Activated effector memory CD4-positive, alpha-beta T cell treated with Interleukin-2 at 50 U/mL for 16 hours (primary cell): Measurements from ENCODE around the gene ABHD5.

ENCODE experiments used
- DNase-seq: peaks from one replicate; pipeline ENCODE4 v3.0.0-alpha.2; 2020

ABHD5 gene

DNA sequence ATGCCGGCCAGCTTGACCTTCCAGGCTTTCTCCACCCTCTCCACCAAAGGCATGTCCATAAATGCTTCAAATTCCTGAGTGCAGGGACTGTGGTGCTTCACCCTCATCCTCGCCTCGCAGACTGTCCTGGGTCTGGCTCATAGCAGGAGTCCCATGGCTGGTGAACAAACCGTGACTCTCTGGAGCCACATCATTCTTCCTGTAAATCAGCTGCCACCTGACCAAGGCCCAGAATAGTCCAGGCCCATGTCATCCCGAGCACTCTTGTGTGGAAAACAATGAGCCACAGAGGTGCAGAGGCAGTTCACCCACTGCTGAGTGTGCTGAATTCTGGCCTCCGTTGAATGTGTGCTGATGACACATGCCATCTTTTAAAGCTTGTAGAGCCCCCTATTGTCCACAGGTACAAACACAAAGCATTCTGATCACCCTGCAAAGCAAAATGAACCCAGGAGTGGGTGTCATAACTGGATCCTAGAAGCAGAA lies 68.6 kb downstream of the ABHD5 start:
- DNase-seq = no peak

DNA sequence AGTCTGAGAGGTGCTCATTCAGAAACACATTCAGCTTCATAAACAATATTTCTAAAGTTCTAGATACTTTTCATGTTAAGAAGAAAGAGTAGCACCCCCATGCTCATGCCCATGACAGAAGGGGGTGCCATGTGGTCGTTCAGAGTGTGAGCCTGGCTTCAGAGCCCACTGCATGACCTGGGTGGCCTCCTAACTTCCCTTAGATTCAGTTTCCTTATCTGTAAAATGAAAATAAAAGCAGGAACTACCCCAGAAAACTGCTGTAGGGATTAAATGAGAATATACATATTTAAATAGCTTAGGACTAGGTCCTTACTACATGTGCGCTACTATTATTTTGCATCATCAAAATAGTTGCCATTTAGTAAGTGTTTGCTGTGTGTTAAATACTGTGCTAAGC lies 69.2 kb downstream of the ABHD5 start:
- no peak for DNase-seq

DNA sequence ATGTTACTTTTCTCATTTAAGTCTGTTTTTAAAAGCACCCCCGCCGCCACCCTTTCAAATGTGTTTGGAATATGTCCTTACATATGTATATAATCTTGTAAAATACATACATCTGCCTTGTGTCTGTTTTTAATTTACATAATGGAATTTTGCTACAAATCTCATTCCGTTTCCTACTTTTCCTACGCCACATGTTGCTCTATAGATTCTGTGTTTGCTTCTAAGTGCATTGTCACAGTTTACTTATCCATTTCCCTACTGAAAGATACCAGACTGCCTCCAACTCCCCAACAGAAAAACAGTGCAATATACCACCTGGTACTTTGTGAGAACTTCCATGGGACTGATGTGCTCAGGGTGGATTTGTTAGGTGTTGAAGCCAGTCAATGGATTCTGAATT lies 70.2 kb downstream of the ABHD5 start:
- no peak for DNase-seq

DNA sequence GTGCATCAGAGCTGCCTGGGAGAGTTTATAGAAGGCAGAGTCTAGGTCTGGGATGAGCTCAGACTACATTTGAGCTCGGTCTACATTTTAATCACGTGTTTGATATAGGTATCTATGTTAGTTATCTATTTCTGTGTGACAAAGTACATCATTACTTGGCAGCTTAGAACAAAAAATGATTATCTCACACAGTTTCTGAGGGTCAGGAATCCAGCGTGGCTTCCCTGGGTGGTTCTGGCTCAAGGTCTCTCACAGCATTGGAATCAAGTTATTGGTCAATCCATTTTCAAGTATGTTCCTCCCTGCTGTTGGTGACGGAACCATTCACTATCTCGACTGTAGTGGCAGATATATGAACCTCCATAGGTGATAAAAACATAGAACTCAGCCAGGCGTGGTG lies 71.7 kb downstream of the ABHD5 start:
- no peak for DNase-seq

DNA sequence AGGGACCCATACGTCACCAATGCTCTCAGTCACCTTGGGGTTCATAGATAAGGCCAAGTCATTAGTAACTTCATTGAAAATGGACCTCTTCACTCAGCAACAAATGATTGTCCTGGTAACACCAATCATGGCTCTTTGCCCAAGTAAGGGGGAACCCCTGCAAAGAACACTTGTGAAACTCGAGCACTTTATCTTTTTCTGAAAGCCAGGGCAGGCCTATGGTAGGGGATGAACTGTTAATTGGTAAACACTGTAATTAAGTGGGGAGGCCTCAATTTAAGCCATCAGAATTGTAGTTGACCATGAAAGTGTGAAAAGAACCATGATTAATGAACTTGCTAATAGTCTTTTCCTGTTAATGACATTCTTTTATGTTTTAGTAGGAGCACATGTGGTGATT lies 73.3 kb downstream of the ABHD5 start:
- no peak for DNase-seq

DNA sequence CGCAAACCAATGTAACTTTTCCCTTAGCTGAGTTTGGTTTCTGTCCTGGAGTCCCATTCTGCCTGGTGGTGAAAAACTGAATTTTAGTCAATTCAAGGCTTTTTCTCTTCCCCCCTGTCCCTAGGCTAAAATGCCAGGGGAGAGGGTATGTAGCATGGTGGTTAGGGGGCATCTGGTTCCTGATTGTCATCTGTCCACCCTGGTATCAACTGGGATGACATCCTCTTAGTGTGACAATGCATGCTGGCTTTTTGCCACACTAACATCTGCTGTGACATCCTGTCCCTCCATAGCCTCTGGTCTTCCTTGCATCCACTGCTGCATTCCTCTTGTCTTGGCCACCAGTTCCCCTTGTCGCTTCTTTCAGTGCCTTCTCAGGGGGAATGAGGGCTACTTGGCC lies 73.7 kb downstream of the ABHD5 start:
- no peak for DNase-seq

DNA sequence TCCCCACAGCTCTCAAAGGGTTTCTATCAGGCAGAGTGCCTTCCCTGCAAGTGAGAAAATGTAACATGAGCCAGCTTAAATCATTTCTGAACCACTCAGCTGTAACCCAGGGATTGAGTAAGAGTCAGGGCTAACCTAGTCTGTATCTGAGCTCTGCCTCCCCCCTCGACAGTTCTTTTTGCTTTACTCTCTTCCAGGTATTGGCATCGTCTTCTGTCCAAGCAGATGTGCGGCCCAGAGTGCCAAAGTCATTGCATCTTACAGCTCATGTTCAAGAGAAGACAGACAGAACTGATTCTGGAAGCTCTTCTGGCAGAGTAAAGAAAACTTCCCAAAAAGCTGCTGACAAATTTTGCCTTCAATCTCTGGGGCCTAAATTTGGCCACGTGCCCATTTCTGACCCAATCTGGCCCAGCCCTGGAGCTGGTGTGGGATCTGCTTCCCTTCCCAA lies 74.8 kb downstream of the ABHD5 start:
- no peak for DNase-seq

DNA sequence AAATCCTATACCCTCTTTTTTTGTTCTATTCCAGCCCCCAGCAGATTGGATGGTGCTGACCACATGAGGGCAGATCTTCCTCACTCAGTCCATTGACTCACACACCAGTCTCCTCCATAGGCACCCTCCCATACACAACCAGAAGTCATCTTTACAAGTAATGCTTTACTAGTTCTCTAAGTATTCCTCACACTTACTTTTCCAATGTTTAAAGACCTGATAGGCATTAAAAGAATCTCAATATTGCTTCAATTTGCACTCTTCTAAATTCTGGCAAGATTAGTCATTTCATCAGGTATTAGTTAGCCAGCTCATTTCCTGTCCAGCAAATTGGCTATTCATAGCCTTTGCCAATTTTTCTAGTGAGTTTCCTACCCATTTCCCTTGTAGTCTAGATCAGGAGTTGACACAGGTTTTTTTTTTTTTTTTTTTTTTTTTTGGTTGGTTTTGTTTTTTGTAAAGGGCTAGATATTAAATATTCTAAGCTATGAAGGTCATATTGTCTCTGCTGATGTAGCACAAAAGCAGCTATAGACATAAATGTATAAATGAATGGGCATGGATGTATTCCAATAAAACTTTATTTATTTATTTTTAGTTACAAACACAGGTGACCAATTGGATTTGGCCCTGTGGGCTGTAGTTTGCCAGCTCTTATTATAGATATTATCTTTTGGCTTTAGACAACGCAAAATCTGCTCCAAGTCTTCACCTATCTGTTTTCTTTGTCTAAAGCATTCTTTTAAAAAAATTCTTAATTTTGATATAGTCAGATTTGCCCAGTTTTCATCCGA lies 76.1 kb downstream of the ABHD5 start:
- DNase-seq = no peak

DNA sequence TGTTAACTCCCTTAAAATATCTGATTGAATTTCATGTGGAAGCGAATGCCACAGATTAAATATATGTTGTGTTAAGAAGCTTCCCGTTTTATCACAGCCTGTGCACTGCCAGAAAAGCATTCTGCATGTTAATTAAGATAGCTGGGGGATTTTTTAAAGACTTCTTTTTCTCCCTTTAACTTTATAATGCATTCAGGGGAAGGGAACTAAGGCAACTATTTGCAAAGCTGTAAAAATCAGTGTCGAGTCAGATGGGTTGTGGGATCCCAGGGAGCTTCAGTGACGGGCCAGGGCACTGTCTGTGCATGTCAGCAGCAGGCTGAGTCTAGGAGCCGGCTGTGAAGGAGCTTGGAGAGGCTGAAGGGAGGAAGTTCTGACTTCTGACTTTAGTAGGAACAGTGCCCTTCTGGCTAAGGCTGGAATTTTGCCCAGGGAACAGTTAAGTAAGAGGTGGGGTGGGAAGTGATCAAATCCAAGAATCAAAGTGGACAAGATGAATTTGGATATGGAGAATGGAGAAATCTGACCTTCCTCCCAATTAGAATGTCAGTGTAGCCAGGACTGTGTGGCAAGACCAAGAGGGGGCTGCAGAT lies 77.7 kb downstream of the ABHD5 start:
- DNase-seq = no peak

DNA sequence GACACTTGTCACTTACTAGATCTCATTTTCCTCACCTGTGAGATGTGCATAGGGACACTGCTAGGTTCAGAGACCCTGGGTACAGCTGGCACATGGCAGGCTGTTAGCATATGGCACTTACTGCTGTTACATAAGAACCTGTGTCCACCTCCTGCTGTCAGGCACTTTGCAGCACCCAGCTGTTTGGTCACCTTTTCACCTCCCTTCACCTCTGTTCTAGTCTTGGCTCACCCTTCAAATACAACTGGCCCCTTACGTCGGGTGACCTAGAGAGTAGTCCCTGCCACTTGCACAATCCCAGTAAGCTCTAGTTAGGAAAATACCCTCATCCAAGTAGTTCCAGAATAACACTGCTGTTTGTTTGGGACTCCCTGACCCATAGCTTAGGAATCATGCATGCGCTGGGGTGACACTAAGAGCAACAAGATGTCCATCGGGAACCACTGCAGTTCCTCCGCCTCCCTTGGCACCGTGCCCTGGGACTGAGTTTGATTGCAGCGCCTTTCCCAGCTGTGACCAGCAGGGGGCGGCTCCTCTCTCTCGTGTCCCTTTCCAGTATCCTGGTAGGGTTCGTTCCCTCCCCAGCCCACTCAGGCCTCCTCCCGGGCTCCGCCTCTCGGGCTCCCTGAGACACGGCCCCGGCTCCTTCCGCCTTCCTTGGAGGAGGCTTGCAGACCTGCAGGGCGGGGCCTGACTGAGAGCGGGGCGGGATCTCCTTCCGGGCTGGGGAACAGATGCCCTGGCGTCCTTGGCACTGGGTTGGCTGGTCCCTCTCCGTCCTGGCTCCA lies 78.6 kb downstream of the ABHD5 start:
- peak; percentile 52 for DNase-seq

DNA sequence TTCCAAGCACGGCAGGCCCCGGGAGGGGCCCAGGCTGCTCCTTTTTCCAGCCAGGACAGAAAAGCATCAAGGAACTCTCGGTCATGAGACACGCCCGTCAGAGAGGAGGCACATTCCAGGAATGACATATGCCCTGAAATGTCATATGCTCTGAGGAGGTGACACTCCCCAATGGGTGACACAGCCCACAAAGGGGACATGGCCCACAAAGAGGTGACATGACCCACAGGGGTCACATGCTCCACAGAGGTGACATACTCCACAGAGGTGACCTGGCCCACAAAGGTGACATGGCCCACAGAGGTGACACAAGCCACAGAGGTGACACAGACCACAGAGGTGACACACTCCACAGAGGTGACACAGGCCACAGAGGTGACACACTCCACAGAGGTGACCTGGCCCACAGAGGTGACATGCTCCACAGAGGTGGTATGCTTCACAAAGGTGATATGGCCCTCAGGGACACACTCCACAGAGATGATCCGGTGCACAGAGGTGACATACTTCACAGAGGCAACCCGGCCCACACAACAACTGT lies 79.2 kb downstream of the ABHD5 start:
- peak; percentile 25 for DNase-seq

DNA sequence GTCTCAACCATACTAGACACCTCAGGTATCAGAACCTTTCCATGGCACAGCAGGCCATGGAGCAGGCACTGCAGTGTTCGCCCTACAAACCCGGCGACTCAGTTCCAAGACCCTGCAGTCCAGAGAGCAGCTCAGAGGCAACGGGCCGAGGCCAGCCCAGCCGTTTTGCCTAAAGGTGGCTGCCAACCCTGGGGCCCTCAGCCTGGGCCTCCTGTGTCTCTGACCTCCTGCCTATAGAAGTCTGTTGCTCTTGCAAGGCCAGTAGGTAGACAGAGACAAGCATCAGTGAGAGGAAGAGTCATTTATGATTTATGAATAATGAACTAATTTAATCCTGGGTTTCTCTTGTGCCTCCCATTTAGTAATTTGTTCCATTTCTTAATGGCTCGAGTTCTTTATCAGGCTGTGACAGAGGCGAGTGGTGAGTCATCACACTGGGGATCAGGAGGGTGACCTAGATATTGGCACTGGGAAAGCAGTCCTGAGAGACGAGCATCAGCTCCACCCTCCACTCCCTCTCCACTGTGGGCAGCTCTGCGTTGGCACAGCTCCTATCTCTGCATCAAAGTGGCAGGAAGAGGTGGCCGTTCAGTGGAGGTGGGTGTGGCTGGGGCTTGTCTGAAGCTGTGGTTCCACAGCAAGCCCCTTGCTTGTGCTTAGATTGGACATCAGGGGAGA lies 79.8 kb downstream of the ABHD5 start:
- DNase-seq = peak; percentile 25

DNA sequence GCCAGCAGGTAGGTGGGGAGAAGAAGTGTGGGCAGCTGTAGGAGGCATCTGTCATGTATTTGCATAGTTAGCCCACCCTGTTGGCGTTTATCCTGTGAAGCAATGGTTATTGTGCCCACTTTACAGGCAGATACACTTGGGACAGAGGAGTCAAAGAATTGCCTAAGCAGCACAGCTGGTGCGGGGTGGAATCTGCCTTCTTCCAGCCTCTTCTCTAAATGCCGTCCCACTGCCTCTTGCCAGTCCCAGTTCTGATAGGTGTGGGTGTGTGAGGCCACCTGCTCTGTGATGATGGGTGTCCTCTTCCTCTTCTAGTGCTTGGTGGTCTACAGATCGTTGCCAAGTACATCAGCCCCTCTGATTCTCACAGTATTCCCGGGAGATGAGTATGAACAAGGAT lies 80.9 kb downstream of the ABHD5 start:
- no peak for DNase-seq

DNA sequence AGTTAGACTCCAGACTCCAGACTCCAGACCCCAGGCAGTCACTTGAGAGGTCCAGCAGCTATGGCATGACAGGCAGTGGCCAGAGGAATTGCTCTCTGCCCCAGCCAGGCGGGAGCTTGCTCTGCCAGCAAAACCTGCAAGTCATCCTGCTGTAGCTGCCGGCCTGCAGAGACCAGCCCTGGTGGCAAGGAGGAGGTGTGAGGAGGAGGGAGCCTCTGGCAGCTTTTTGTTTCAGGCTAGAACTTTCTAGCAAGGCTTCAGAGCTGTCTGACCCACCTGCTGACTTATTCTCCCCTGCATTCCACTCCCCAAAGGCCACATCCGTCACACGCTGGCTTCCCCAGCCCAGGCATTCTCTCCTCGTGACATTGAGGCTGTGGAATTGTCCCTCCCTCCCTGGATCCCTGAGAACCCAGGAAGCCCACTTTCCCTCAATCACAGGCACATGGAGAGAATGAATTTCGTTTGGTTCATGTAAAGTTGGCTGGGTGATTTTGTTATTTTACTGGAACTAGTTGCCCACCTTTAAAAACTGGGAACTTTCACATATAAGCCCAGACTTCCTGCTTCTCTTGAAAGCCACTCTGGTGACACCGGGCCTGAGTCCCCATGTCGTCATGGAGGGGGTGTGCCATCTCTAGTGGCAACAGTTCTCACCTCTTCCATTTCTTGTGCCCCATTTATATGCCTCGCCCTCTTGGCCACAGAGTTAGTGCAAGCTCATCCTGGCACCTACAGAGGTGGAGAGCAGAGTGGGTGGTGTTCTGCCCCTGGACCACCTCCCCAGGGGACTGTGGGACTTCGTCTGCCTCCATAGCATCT lies 82.7 kb downstream of the ABHD5 start:
- DNase-seq = no peak

DNA sequence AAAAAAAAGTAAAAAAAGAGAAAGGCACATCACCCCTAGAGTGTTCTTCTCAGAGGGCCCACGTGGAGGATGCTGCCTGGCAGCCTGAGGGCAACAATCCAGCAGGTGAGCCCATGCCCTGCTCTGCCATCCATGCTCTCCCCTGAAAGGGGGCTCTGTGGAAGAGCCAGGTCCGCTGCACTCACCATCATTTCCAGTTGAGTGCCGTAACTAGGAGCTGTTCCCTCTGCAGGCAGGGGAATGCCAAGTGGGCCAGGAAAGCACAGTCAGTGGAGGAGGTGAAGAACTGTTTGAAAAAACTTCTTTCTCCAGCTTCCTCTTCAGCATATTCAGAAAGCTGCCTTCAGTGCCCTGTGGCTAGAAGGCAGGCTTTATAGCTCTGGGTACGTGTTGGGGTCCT lies 84.1 kb downstream of the ABHD5 start:
- no peak for DNase-seq

DNA sequence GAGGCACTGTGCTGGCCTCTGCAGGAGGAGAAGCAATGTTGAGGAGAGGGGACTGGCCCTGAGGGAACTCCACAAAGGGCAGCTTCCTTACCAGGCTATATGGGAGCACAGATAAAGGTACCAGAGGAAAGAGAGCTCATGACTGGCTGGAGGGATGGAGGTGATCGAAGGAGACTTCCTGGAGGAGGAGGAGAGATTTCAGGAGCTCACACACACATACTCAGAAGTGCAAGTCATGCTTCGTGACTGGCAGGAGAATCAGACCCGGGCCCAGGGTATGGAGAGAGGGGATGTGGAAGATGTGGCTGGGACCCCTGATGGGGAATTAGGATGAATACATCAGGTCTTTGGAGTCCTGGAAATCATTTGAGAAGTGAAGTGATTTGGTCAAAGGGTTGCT lies 85.4 kb downstream of the ABHD5 start:
- no peak for DNase-seq

DNA sequence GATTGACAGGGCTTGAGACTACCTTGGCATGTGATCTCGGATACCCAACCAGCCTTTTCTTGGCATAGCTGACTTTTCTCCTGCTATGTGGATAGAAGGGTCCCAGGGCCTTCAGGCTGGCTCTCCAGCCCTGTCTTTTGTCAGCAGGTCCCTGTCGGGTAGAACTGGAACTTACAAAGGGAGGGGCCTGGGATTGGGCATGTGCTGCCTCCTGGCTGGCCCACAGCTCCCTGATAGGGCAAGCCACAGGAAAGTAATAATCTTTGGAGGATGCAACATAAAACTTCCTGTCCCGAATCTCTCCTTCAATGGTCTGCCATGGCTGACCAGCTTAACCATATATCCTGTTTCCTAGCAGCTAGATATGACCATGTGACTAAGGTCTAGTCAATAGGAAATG lies 89.1 kb downstream of the ABHD5 start:
- DNase-seq = no peak

DNA sequence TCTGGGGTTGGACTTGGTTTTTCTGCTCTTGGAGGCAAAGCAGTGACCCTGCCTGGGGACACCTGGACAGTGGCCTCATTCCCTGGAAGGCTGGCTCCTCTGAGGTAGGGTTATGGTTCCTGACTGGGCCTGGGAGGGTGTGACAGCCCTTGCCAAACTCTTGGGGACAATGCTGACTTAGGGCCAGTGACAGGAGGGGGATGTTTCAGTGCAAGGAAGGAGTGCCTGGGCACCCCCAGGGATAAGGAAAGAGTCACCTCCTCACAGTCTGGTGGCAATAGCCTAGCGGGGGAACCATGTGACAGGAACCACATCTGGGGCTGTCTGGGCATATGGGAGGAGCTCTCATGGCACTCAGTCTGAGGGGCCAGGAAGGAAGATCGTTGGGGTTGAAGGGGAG lies 91.8 kb downstream of the ABHD5 start:
- no peak for DNase-seq
